ENCODE results near the gene MYO1E. TPM values are rescaled to one million over a fixed set of nuclear protein-coding genes. Genes with fewer than 3 reads are reported as not detected.

Gene MYO1E
- total and polyA plus RNA-seq, 4 donors, result 6.7 to 70.9 (median 21.6) TPM

GRCh38 chr15:59345326-59345725 is 27.3 kb downstream of the MYO1E start:
- Histone ChIP-seq H3K36me3 (ENCODE audit: control insufficient read depth in 4 of 4, insufficient read depth in 3 of 4, low read depth in 1 of 4, low read length in 3 of 4) (no peaks in the 10 kb centered on the region), H3K4me1 (ENCODE audit: control insufficient read depth in 4 of 4, insufficient read depth in 4 of 4, low read length in 3 of 4) (peaks cover 0 to 8% (median under 1%) of the 10 kb centered on the region in 4 donors), H3K9me3 (ENCODE audit: control insufficient read depth in 4 of 4, low read length in 3 of 4) (no peaks in the 10 kb centered on the region), H3K27me3 (ENCODE audit: control insufficient read depth in 4 of 4, insufficient read depth in 4 of 4, low read length in 3 of 4) (no peaks in the 10 kb centered on the region), H3K27ac (ENCODE audit: low read depth in 1 of 2, low read length in 2 of 2) (no peak overlapping the region), H3K4me3 (ENCODE audit: low read depth in 1 of 3, low read length in 3 of 3) (no peak overlapping the region), H3K9ac (ENCODE audit: low read depth in 1 of 2, low read length in 2 of 2) (no peak overlapping the region)
- no peak for DNase-seq (ENCODE audit: low spot score)
- TF ChIP-seq HNF4G (IDR thresholded peaks at IDR 0.05), result no peak
- TF ChIP-seq CTCF (IDR thresholded peaks at IDR 0.05; ENCODE audit: low read depth, low read length, missing input control), result no peak
- no peak for TF ChIP-seq RAD21 (IDR thresholded peaks at IDR 0.05)
- TF ChIP-seq TAF1 (conservative IDR thresholded peaks at IDR 0.05), result no peak
- no peak for TF ChIP-seq FOXA1 (IDR thresholded peaks at IDR 0.05)
- TF ChIP-seq HNF4A (conservative IDR thresholded peaks at IDR 0.05), result no peak
- no peak for TF ChIP-seq NR2F2 (IDR thresholded peaks at IDR 0.05)
- TF ChIP-seq FOXA2 (IDR thresholded peaks at IDR 0.05), result no peak

- DNase-seq (ENCODE audit: low spot score), result no peak
- no peaks in the 10 kb centered on the region for H3K36me3 ChIP-seq (ENCODE audit: control insufficient read depth in 4 of 4, insufficient read depth in 3 of 4, low read depth in 1 of 4, low read length in 3 of 4)
- H3K27ac ChIP-seq (ENCODE audit: low read depth in 1 of 2, low read length in 2 of 2), result no peak overlapping the region
These were observed 28.4 kb downstream of the MYO1E start for GRCh38 chr15:59344311-59344710.

More at GRCh38 chr15:59344311-59344710, 28.4 kb downstream of the MYO1E start:
- no peak overlapping the region for H3K9ac ChIP-seq (ENCODE audit: low read depth in 1 of 2, low read length in 2 of 2)
- no peaks in the 10 kb centered on the region for H3K9me3 ChIP-seq (ENCODE audit: control insufficient read depth in 4 of 4, low read length in 3 of 4)
- no peaks in the 10 kb centered on the region for H3K27me3 ChIP-seq (ENCODE audit: control insufficient read depth in 4 of 4, insufficient read depth in 4 of 4, low read length in 3 of 4)
- TF ChIP-seq REST (IDR thresholded peaks at IDR 0.05) (no peak), TAF1 (conservative IDR thresholded peaks at IDR 0.05) (no peak), RAD21 (IDR thresholded peaks at IDR 0.05) (no peak), HNF4G (IDR thresholded peaks at IDR 0.05) (no peak), MAX (IDR thresholded peaks at IDR 0.05) (no peak), EGR1 (IDR thresholded peaks at IDR 0.05; ENCODE audit: low read depth in 2 of 2) (no peak), NR2F2 (IDR thresholded peaks at IDR 0.05) (no peak), HNF4A (conservative IDR thresholded peaks at IDR 0.05) (no peak), ZBTB33 (IDR thresholded peaks at IDR 0.05) (no peak), RXRA (IDR thresholded peaks at IDR 0.05) (no peak), SP1 (IDR thresholded peaks at IDR 0.05) (no peak), JUND (IDR thresholded peaks at IDR 0.05) (no peak), CTCF (IDR thresholded peaks at IDR 0.05; ENCODE audit: low read depth, low read length, missing input control) (no peak), FOXA1 (IDR thresholded peaks at IDR 0.05) (no peak)
- H3K4me3 ChIP-seq (ENCODE audit: low read depth in 1 of 3, low read length in 3 of 3), result no peak overlapping the region
- peaks cover 0 to 14% (median 4%) of the 10 kb centered on the region in 4 donors for H3K4me1 ChIP-seq (ENCODE audit: control insufficient read depth in 4 of 4, insufficient read depth in 4 of 4, low read length in 3 of 4)

Data from liver (tissue), 9 donors.